ENCODE measurements around the gene LMF1. TPM values are rescaled to one million over a fixed set of nuclear protein-coding genes. Genes with fewer than 3 reads are reported as not detected.

The LMF1 gene
- total and polyA plus RNA-seq, 9 of the 15 experiments (the other 6 are each of a cell fraction or from before 2014, with no cell fraction given) = 0.11 to 1.6 (median 0.55) TPM; not detected in 1

GRCh38 chr16:824601-825000 is 146.2 kb downstream of the LMF1 start:
- no peak for ATAC-seq
- no peak for FAIRE-seq
- in situ Hi-C loops (cut with MboI) = no loop called here

DNA sequence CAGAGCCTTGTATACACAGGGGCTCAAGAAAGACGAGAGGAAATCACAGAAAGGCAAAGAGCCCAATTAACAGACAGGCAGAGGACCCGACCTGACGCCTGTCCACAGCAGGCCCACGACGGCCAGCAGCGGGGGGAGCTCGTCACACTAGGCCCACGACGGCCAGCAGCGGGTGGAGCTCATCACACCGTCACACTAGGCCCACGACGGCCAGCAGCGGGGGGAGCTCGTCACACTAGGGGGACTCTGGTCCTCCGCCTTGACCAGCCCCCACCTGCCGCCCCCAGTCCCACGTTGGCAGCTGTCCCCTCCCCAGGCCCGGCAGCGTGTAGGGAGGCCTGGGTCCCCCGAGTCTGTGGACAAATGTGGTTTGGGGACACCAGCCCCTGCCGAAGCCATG is 146.6 kb downstream of the LMF1 start:
- no TSS peak for BruUV-seq (replicated peaks)

More at GRCh38 chr16:824601-825000, 146.2 kb downstream of the LMF1 start:
- no peak overlapping the region for H3K9ac ChIP-seq (ENCODE audit: insufficient read depth in 1 of 2, low read depth in 2 of 2, low read length in 2 of 2)
- peaks cover 0 to 32% of the 10 kb centered on the region in 2 experiments; a peak in 2 of 5 replicates for H3K4me1 ChIP-seq (replicated peaks in 1 of 2; ENCODE audit: control insufficient read depth in 2 of 2, insufficient read depth in 2 of 2, low read length in 2 of 2)
- no peaks in the 10 kb centered on the region for H4K20me1 ChIP-seq (replicated peaks; ENCODE audit: control insufficient read depth, insufficient read depth, low read length)
- WGBS (ENCODE audit: insufficient coverage, low coverage, missing lambda C conversion rate) = 3% methylated on average over 23 of the region's 25 CpGs
- no peak overlapping the region for H3K27ac ChIP-seq (ENCODE audit: extremely low read depth, low read depth, low read length)
- no peaks in the 10 kb centered on the region for H3K9me1 ChIP-seq (ENCODE audit: control insufficient read depth, insufficient read depth, low read length)
- H3K4me3 ChIP-seq = no peak overlapping the region
- no TSS peak for BruUV-seq (replicated peaks)
- no peak for DNase-seq (ENCODE audit: extremely low read depth in 1 of 4, low spot score in 3 of 4)
- ChIA-PET POLR2A (interaction anchor here (1.1 kb wide), 1 partner anchor 49 kb away, joined by 3 read pairs; no protein-coding TSS in a partner anchor), CTCF (ENCODE audit: low intra/inter-chr PET ratio) (no interaction called here)
- intact Hi-C loops (cut with micrococcal nuclease) = no loop called here
- H3K79me2 ChIP-seq (ENCODE audit: control insufficient read depth, insufficient read depth, low read length) = no peaks in the 10 kb centered on the region
- no peak overlapping the region for H2AFZ ChIP-seq (ENCODE audit: low read depth, low read length)
- H3K36me3 ChIP-seq (ENCODE audit: control insufficient read depth, insufficient read depth, low read length) = no peaks in the 10 kb centered on the region
- H3K27me3 ChIP-seq (ENCODE audit: control insufficient read depth in 2 of 2, insufficient read depth in 2 of 2, low read length in 2 of 2) = peaks cover 67 to 94% of the 10 kb centered on the region in 2 experiments; a peak in 4 of 5 replicates
- TF ChIP-seq SRSF1 (IDR thresholded peaks at IDR 0.05; ENCODE audit: low read depth, low read length) (no peak), HMGN3 (IDR thresholded peaks at IDR 0.05; ENCODE audit: borderline replicate concordance, extremely low read depth, insufficient read length, low read depth, low read length) (peak; percentile 22), PCBP2 (IDR thresholded peaks at IDR 0.05; ENCODE audit: low read depth, low read length, poor library complexity, severe bottlenecking) (no peak), ZNF24 (IDR thresholded peaks at IDR 0.05) (no peak), BHLHE40 (IDR thresholded peaks at IDR 0.05; ENCODE audit: low read length) (no peak), KDM2B (CRISPR knock-in tag; IDR thresholded peaks at IDR 0.05) (no peak), LCOR (CRISPR knock-in tag; IDR thresholded peaks at IDR 0.05) (no peak), SMC3 (conservative IDR thresholded peaks at IDR 0.05; ENCODE audit: insufficient read depth, low read depth, low read length) (no peak)
- H3K9me3 ChIP-seq (replicated peaks; ENCODE audit: control insufficient read depth, insufficient read depth, low read depth, low read length) = no peaks in the 10 kb centered on the region
- no peak overlapping the region for H3K4me2 ChIP-seq (ENCODE audit: insufficient read depth, low read length)

More for the DNA sequence above, 146.6 kb downstream of the LMF1 start:
- H2AFZ ChIP-seq (ENCODE audit: low read depth, low read length) = no peak overlapping the region
- no peak for ATAC-seq
- peaks cover 0 to 32% of the 10 kb centered on the region in 2 experiments; a peak in 2 of 5 replicates for H3K4me1 ChIP-seq (replicated peaks in 1 of 2; ENCODE audit: control insufficient read depth in 2 of 2, insufficient read depth in 2 of 2, low read length in 2 of 2)
- ChIA-PET CTCF (ENCODE audit: low intra/inter-chr PET ratio) (no interaction called here), POLR2A (interaction anchor here (1.1 kb wide), 1 partner anchor 50 kb away, joined by 3 read pairs; no protein-coding TSS in a partner anchor)
- TF ChIP-seq BHLHE40 (IDR thresholded peaks at IDR 0.05; ENCODE audit: low read length) = no peak
- TF ChIP-seq SAFB (IDR thresholded peaks at IDR 0.05; ENCODE audit: borderline replicate concordance, low read depth, low read length) = 0 out of 2 replicates have a peak, but pooled peaks have one; percentile 13
- FAIRE-seq = no peak
- H3K4me3 ChIP-seq = no peak overlapping the region
- H3K27ac ChIP-seq (ENCODE audit: extremely low read depth, low read depth, low read length) = no peak overlapping the region
- peaks cover 69 to 94% of the 10 kb centered on the region in 2 experiments; a peak in 4 of 5 replicates for H3K27me3 ChIP-seq (ENCODE audit: control insufficient read depth in 2 of 2, insufficient read depth in 2 of 2, low read length in 2 of 2)
- no peaks in the 10 kb centered on the region for H3K36me3 ChIP-seq (ENCODE audit: control insufficient read depth, insufficient read depth, low read length)
- no peaks in the 10 kb centered on the region for H3K9me1 ChIP-seq (ENCODE audit: control insufficient read depth, insufficient read depth, low read length)
- no peaks in the 10 kb centered on the region for H3K9me3 ChIP-seq (replicated peaks; ENCODE audit: control insufficient read depth, insufficient read depth, low read depth, low read length)
- DNase-seq (ENCODE audit: extremely low read depth in 1 of 4, low spot score in 3 of 4) = no peak
- WGBS (ENCODE audit: insufficient coverage, low coverage, missing lambda C conversion rate) = 6% methylated on average over 21 of the region's 22 CpGs
- intact Hi-C loops (cut with micrococcal nuclease) = no loop called here
- H3K4me2 ChIP-seq (ENCODE audit: insufficient read depth, low read length) = no peak overlapping the region
- H4K20me1 ChIP-seq (replicated peaks; ENCODE audit: control insufficient read depth, insufficient read depth, low read length) = no peaks in the 10 kb centered on the region
- in situ Hi-C loops (cut with MboI) = no loop called here
- H3K79me2 ChIP-seq (ENCODE audit: control insufficient read depth, insufficient read depth, low read length) = no peaks in the 10 kb centered on the region
- H3K9ac ChIP-seq (ENCODE audit: insufficient read depth in 1 of 2, low read depth in 2 of 2, low read length in 2 of 2) = no peak overlapping the region

All from K562 (cell line).